ENCODE measurements around the gene SMAD9. TPM values are rescaled to one million over a fixed set of nuclear protein-coding genes. Genes with fewer than 3 reads are reported as not detected.

The SMAD9 gene
- total RNA-seq, 2 experiments from 2014 or later = not detected

GRCh38 chr13:36837354-36838092, 82.5 kb downstream of the SMAD9 start:
- Mint-ChIP-seq H3K9me3 (no peaks in the 10 kb centered on the region), H3K27ac (no peak overlapping the region), H3K27me3 (no peaks in the 10 kb centered on the region), H3K36me3 (ENCODE audit: low read depth) (no peaks in the 10 kb centered on the region), H3K4me3 (no peak overlapping the region), H3K4me1 (ENCODE audit: low read depth) (no peaks in the 10 kb centered on the region)
- no peaks in the 10 kb centered on the region for H3K27me3 ChIP-seq (ENCODE audit: control insufficient read depth in 1 of 2, insufficient read depth in 2 of 2, low read length in 2 of 2)
- no peak overlapping the region for H3K4me3 ChIP-seq (ENCODE audit: low read length)
- no peaks in the 10 kb centered on the region for H3K36me3 ChIP-seq (ENCODE audit: insufficient read depth, low read length)
- ATAC-seq (ENCODE audit: poor library complexity) (no peak), DNase-seq (no peak)
- POLR2A ChIA-PET = no interaction called here
- no peak overlapping the region for H3K27ac ChIP-seq (ENCODE audit: low read depth in 1 of 2, low read length in 2 of 2)
- no peaks in the 10 kb centered on the region for H3K9me3 ChIP-seq (ENCODE audit: control insufficient read depth in 1 of 2, insufficient read depth in 1 of 2, low read length in 2 of 2)
- CTCF ChIA-PET = no interaction called here
- intact Hi-C loops (cut with DNase I, micrococcal nuclease) = no loop called here
- no peaks in the 10 kb centered on the region for H3K4me1 ChIP-seq (ENCODE audit: insufficient read depth, low read length)
- no peak for TF ChIP-seq CTCF (IDR thresholded peaks at IDR 0.05)

GRCh38 chr13:36834299-36834698, 85.7 kb downstream of the SMAD9 start:
- ChIA-PET POLR2A (no interaction called here), CTCF (interaction anchor here (1.1 kb wide), 1 partner anchor 17 kb away, joined by 3 read pairs; no protein-coding TSS in a partner anchor)
- ATAC-seq (ENCODE audit: poor library complexity) (no peak), DNase-seq (no peak)
- Mint-ChIP-seq H3K36me3 (ENCODE audit: low read depth) (peaks cover 19% of the 10 kb centered on the region), H3K4me3 (no peak overlapping the region), H3K27me3 (no peaks in the 10 kb centered on the region), H3K9me3 (no peaks in the 10 kb centered on the region), H3K4me1 (ENCODE audit: low read depth) (no peaks in the 10 kb centered on the region), H3K27ac (no peak overlapping the region)
- Histone ChIP-seq H3K36me3 (ENCODE audit: insufficient read depth, low read length) (peaks cover 11% of the 10 kb centered on the region), H3K27me3 (ENCODE audit: control insufficient read depth in 1 of 2, insufficient read depth in 2 of 2, low read length in 2 of 2) (no peaks in the 10 kb centered on the region), H3K27ac (ENCODE audit: low read depth in 1 of 2, low read length in 2 of 2) (no peak overlapping the region), H3K9me3 (ENCODE audit: control insufficient read depth in 1 of 2, insufficient read depth in 1 of 2, low read length in 2 of 2) (no peaks in the 10 kb centered on the region), H3K4me1 (ENCODE audit: insufficient read depth, low read length) (no peaks in the 10 kb centered on the region), H3K4me3 (ENCODE audit: low read length) (no peak overlapping the region)
- intact Hi-C loops (cut with DNase I, micrococcal nuclease) = no loop called here
- TF ChIP-seq CTCF (IDR thresholded peaks at IDR 0.05) = no peak

- Histone ChIP-seq H3K4me1 (ENCODE audit: insufficient read depth, low read length) (no peaks in the 10 kb centered on the region), H3K27ac (ENCODE audit: low read depth in 1 of 2, low read length in 2 of 2) (no peak overlapping the region), H3K4me3 (ENCODE audit: low read length) (no peak overlapping the region), H3K9me3 (ENCODE audit: control insufficient read depth in 1 of 2, insufficient read depth in 1 of 2, low read length in 2 of 2) (no peaks in the 10 kb centered on the region), H3K27me3 (ENCODE audit: control insufficient read depth in 1 of 2, insufficient read depth in 2 of 2, low read length in 2 of 2) (no peaks in the 10 kb centered on the region), H3K36me3 (ENCODE audit: insufficient read depth, low read length) (peaks cover 35% of the 10 kb centered on the region)
- no peaks in the 10 kb centered on the region for H3K9me3 Mint-ChIP-seq
- no peaks in the 10 kb centered on the region for H3K27me3 Mint-ChIP-seq
- peaks cover 40% of the 10 kb centered on the region for H3K36me3 Mint-ChIP-seq (ENCODE audit: low read depth)
- no peaks in the 10 kb centered on the region for H3K4me1 Mint-ChIP-seq (ENCODE audit: low read depth)
- no peak overlapping the region for H3K27ac Mint-ChIP-seq
- H3K4me3 Mint-ChIP-seq = no peak overlapping the region
- ChIA-PET CTCF (no interaction called here), POLR2A (no interaction called here)
- ATAC-seq (ENCODE audit: poor library complexity) (no peak), DNase-seq (no peak)
- intact Hi-C loops (cut with DNase I, micrococcal nuclease) = no loop called here
- TF ChIP-seq CTCF (IDR thresholded peaks at IDR 0.05) = no peak
Measured at GRCh38 chr13:36831291-36831690, 88.7 kb downstream of the SMAD9 start.
